GM12892 (cell line): ENCODE measurements around the gene MLF2. TPM values are rescaled to one million over a fixed set of nuclear protein-coding genes. Genes with fewer than 3 reads are reported as not detected.
A peak's percentile ranks its signal among the peaks of the same experiment; 100 is the strongest.

Experiments
- DNase-seq: peaks from one replicate; pipeline ENCODE4 v3.0.0; 2011; ENCODE audit not compliant: insufficient read length
- FAIRE-seq: peaks from 2 replicates; lab custom pipeline; 2011; peaks lifted over from hg19 to GRCh38; lab: Jason Lieb, UNC
- POLR2A ChIP-seq: IDR thresholded peaks from 2 replicates; pipeline ENCODE4 v1.6.1; 2011; ENCODE audit warnings: low read depth, low read length, control low read depth
- POLR2AphosphoS5 ChIP-seq: IDR thresholded peaks from 2 replicates; pipeline ENCODE4 v1.6.1; 2011; ENCODE audit warnings: low read depth, low read length, control low read depth
- TAF1 ChIP-seq: IDR thresholded peaks from 2 replicates; pipeline ENCODE4 v1.6.1; 2011; ENCODE audit warnings: low read depth, mild to moderate bottlenecking, control low read depth, low read length, borderline replicate concordance
- polyA plus RNA-seq: library from polyadenylated mRNA; unstranded; fragments of >200 nt; gene quantifications from one replicate; pipeline ENCODE4 v1.2.1, GENCODE V29; 2012; ENCODE audit warnings: missing spikeins, inconsistent platforms; ENCODE audit not compliant: missing spikeins

The MLF2 gene, protein sequence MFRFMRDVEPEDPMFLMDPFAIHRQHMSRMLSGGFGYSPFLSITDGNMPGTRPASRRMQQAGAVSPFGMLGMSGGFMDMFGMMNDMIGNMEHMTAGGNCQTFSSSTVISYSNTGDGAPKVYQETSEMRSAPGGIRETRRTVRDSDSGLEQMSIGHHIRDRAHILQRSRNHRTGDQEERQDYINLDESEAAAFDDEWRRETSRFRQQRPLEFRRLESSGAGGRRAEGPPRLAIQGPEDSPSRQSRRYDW
- polyA plus RNA-seq = 82.5 TPM

DNA sequence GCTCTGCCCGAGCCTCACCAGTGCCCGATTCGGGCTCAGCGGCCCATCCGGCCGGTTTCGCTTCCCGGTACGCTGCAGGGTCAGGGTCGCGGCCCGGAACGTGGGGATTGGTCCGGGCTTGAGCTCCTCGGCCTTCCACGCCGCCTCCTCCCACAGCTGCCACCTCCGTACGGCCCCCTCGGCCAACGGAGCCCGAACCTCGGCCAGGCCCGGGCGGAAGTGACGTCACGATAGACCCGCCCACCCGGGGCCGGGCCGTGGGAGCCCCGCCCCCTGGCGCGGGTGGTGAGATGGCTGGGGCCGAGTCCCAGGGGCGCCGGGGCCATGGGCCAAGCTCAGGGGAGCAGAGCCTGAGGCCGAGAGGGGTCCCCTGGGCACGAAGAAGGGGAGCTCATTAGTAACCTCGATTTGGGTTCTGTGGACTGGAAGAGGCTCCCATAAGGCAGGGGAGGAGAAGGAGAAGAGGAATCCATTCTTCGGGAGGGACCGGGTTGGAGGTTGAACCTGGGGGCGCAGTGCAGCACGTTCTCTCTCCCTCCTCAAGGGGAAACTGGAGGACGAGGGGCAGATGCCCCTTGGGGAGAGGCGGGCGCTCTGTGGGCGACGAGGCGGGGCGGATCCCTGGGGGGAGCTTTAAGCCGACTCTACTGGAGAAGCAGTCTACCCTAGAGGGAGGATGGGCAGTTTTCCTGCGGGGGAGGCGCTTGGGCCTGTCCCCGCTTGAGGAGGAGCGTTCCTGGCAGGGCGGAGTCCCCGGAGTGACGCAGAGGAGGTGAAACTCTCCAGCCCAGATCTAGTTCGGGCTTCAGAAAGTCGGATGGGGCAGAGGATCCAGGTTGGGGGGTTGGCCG lies at the start of gene MLF2:
Gene MLF2, minus strand, starts transcription at position 221 of the 851 bp plus-strand sequence. CDS start 807 bp downstream, outside the sequence.
- TF ChIP-seq POLR2A (peak; percentile 90), POLR2AphosphoS5 (0 out of 2 replicates have a peak, but pooled peaks have one; percentile 52), TAF1 (peak; percentile 73)

DNA sequence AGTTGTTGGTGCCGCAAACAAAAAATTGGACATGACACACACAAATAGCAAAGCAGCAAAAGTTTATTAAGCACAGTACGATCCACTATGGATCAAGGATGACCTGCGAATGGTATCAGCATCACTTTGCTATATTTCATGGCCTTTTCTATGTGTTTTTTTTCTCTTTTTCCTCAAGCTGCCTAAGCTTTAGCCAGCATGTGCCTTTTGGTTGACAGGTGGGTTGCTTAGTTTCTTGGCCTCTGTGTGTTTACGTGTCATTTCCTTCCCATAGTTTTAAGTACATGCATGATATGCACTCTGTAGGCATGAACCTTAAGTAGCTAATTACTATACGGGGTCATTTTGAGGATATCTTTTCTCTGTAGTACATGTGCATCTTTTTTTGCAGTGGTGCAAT lies 46.2 kb upstream of the MLF2 start:
- no peak for FAIRE-seq
- TF ChIP-seq POLR2A = no peak
- no peak for TF ChIP-seq TAF1
- no peak for TF ChIP-seq POLR2AphosphoS5

More for the DNA sequence above, at the start of gene MLF2:
- FAIRE-seq = peak; percentile 99
- DNase-seq = peak; percentile 98

DNA sequence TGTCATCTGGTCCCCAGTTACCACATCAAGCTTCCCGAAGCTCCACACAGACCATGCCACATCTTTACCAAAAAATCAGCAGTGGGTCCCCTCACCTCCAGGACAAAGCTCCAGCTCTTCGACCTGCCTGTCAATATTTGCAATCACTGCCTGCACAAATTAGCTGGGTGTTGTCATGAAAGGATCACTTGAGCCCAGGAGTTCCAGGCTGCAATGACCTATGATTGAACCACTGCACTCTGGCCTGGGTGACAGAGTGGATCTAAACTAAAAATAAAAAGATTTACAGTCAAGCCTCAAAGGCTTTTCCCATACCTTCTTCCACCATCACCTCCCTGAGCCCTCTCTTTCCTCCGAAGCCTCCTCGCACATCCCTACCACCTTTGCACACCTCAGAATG lies 43.6 kb upstream of the MLF2 start:
- FAIRE-seq (no peak), DNase-seq (no peak)
- TF ChIP-seq POLR2AphosphoS5 = no peak
- TF ChIP-seq POLR2A = no peak
- no peak for TF ChIP-seq TAF1

More for the DNA sequence above, 46.2 kb upstream of the MLF2 start:
- no peak for DNase-seq

DNA sequence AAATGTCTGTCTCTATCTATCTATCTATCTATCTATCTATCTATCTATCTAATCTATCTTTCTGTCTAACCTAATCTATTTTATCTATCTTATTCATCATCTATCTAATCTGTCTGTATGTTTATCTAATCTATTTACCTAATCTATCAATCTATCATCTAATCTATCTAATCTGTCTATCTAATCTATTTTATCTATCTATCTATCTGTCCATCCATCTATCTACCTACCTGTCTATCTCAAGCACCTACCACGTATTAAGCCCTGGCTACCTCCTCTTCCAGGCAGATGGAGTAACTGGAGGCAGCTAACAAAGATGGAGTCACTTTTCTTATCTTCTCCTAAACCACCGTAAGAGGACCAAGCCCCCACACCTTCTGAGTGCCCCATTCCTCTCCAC lies 42.1 kb upstream of the MLF2 start:
- TF ChIP-seq POLR2AphosphoS5 (no peak), POLR2A (no peak), TAF1 (no peak)
- no peak for DNase-seq
- no peak for FAIRE-seq

DNA sequence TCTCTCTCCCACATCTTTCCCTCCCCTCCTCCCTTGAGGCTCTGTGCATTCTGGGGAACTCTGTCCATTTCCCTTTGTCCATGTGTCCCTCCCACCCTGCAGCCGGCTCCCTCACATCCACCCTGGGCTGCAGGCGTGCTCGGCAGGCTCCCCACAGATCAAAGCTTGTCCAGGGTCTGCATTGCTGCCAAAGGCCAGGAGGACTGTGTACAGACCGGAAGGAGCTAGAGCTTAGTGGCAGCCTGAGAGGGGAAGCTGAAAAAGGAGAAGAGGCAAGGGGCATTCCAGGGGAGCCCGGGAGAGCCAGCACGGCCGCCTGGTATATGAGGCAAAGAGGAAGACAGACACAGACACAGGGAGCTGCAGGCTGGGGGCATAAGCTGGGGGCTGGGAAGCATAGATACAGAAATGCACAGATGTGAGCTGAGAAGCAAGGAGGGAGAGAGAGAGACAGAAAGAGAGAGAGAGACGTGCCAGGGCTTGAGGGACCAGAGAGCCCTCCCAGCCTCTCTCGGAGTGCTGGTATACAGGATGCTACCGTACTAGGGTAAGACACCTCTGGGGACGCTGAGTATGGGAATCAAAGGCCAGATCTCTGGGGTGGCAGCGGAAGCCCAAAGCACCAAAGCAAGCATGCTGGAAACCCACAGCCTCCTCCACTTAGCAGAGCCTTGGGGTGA lies 39.7 kb upstream of the MLF2 start:
- no peak for FAIRE-seq
- no peak for DNase-seq
- TF ChIP-seq POLR2AphosphoS5 (no peak), POLR2A (no peak), TAF1 (no peak)

DNA sequence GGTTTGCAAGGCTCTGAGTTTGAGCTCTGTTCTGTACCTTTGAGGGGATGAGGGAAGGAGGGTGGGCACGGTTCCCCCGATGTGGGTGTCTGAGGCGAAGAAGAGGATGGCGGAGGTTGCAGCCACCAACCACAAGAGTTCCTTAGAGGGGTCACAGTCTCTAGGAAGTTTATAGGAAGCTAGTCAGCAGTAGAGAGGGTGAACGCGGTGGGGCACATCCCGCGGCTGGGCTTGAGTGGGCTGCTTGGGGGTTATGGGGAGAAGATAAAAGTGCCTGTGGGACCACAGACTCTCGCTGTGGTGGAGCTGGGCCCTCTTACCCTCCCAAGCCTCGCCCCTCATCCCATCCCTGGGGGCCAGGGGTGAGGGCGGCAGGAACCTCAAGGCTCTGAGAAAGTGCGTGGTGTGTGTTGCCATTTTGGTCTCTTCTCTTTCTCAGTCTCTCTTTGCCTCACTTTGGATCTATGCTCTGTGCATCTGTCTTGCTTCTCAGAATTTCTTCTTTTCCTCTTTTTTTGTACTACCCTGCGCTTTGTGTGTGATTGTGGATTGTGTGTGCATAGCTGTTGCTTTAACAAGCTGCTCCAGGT lies 39.1 kb upstream of the MLF2 start:
- TF ChIP-seq POLR2A = no peak
- TF ChIP-seq TAF1 = no peak
- TF ChIP-seq POLR2AphosphoS5 = no peak
- DNase-seq (no peak), FAIRE-seq (no peak)

DNA sequence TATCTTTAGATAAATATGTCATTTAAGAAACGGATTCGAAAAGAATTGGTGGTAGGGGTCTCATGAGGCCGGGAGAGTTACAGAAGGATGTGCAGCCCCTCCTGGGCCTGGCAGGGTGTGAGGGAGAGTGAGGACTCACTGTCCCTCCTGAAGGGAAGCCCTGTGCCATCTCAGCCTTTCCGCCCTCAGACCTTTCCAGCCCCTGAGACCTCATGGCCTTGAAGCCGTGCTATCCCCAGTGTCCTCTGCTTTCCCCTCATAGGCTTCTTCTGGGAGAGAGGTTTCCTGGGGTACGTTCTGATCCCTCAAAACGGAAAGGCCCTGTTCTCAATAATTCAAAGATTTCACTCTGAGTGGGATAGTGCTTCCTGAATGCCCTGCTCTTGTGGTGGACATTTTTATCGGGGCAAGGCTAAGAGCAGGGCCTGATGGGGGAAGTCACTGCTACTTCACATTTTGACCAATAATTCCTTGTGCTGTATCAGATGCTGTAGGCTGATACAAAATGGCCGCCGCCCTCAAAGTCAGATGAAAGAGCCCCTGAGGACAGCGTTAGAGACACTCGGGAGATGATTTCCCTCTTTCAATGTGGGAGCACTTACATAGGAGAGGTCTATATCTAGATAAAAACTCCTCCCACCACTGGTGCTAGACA lies 37.7 kb upstream of the MLF2 start:
- FAIRE-seq (no peak), DNase-seq (no peak)
- no peak for TF ChIP-seq TAF1
- TF ChIP-seq POLR2AphosphoS5 = no peak
- no peak for TF ChIP-seq POLR2A

DNA sequence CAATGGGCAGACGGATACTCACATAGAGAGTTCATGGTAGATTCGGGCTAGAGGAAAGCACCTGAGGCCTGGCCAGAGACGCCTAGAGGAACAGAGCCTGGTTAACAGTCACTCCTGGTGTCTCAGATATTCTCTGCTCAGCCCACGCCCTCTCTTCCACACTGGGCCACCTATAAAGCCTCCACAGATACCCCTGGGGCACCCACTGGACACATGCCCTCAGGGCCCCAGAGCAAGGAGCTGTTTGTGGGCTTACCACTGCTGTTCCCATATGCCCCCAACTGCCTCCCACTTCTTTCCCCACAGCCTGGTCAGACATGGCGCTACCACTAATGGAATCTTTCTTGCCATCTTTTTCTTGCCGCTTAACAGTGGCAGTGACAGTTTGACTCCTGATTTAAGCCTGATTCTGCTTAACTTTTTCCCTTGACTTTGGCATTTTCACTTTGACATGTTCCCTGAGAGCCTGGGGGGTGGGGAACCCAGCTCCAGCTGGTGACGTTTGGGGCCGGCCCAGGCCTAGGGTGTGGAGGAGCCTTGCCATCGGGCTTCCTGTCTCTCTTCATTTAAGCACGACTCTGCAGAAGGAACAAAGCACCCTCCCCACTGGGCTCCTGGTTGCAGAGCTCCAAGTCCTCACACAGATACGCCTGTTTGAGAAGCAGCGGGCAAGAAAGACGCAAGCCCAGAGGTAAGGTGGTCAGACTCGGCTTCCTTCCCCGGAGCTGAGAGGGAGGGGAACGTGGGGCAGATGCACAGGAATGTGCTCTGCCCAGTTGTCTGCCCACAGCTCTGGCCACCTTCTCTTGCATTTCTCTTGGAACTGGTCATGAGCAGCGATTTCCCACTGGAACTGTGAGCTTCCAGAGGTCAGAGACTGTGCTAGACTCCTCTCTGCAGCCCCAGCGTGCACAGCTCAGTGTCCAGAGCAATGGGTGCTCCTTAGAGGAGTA lies 36.3 kb upstream of the MLF2 start, which contains the start of gene CD4:
Gene CD4, plus strand, starts transcription at position 557 of the 953 bp plus-strand sequence. CDS start 10,611 bp downstream, outside the sequence.
- DNase-seq (no peak), FAIRE-seq (no peak)
- TF ChIP-seq POLR2A = no peak
- no peak for TF ChIP-seq TAF1
- no peak for TF ChIP-seq POLR2AphosphoS5

DNA sequence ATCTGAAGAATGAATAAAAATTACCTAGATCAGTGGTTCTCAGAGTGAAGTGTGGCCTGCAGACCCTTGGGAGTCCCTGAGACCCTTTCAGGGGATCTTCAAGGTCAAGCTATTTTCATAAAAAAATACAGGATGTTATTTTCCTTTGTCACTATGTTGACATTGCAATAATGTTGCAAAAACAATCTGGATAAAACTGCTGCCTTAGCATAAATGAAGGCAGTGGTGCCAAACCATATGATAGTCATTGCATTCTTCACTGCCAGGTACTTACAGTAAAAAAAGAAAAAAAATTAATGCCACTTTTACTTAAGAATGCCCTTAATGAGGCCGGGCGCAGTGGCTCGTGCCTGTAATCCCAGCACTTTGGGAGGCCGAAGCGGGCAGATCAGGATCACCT lies 34.4 kb upstream of the MLF2 start:
- TF ChIP-seq TAF1 (no peak), POLR2AphosphoS5 (no peak)
- DNase-seq (no peak), FAIRE-seq (no peak)
